WI38 (cell line): Measurements from ENCODE around the gene AS3MT.

Experiments
- H3K4me3 ChIP-seq: 2 replicates; pipeline ENCODE4 v1.5.1; 2011; ENCODE audit warnings: low read depth, mild to moderate bottlenecking, control low read depth, low read length
- TF ChIP-seq, protein P1 (sequence below): IDR thresholded peaks from 2 replicates; pipeline ENCODE4 v1.5.1; 2012; ENCODE audit warnings: low read depth, mild to moderate bottlenecking, control low read depth, low read length

The AS3MT gene

DNA sequence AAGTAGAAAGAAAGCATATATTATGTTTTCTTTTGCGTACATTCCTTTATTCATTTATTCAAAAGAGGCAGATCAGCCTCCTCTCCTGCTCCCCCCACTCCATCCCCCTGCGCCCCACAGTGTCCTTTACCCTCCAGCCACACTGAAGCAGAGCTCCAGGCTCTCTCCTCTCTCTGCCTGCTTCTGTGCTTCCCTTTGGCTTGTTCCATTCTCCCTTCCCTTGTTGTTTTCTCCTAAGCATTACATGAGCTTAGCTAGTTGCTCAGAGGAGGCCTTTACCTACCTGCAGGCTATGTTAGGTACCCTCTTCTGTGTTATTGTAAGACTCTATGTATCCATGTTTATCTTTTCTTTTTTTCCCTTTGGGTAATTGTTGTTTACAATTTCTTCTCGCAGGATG lies 76.2 kb downstream of the AS3MT start:
- TF ChIP-seq, protein P1, sequence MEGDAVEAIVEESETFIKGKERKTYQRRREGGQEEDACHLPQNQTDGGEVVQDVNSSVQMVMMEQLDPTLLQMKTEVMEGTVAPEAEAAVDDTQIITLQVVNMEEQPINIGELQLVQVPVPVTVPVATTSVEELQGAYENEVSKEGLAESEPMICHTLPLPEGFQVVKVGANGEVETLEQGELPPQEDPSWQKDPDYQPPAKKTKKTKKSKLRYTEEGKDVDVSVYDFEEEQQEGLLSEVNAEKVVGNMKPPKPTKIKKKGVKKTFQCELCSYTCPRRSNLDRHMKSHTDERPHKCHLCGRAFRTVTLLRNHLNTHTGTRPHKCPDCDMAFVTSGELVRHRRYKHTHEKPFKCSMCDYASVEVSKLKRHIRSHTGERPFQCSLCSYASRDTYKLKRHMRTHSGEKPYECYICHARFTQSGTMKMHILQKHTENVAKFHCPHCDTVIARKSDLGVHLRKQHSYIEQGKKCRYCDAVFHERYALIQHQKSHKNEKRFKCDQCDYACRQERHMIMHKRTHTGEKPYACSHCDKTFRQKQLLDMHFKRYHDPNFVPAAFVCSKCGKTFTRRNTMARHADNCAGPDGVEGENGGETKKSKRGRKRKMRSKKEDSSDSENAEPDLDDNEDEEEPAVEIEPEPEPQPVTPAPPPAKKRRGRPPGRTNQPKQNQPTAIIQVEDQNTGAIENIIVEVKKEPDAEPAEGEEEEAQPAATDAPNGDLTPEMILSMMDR = no peak

DNA sequence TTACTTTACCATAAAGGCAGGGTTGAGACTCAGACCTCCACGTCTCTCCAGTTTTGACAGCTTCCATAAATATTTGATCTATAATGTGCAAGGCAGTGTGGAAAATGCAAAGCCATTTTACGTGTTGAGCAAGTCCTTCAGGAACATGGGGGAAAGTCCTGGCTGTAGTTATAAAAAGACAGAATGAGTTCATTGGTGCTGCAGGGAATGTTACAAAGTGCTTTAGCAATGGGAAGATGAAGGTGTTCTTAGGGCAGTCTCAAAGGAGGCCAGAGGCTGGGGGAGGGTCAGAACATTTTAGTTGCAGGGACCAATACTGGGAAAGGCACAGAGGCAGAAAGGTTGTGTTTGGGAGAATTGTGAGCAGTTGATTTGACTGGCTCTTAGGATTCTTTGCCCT lies 76.7 kb downstream of the AS3MT start:
- TF ChIP-seq, protein P1 = no peak
- no peak overlapping the region for H3K4me3 ChIP-seq

More for the DNA sequence above, 76.2 kb downstream of the AS3MT start:
- no peak overlapping the region for H3K4me3 ChIP-seq

DNA sequence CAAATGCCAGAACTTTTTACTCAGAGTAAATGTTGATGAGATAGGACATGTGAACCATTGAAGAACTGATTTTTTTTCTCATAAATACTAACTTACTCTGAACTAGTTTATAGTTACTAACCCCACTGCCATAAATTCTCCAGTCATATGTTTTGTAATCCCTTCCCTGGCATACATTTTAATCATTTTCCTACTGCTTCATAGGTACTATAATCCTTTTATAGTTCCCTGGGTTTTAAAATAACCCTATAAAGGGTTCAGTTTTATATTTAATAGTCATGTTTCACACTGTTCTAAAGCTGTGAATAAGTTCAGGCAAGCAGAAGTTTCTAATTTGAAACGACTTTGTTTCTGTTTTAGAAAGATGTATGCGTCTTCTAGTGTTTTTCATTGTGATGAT lies 77.7 kb downstream of the AS3MT start:
- TF ChIP-seq, protein P1 = no peak
- H3K4me3 ChIP-seq = no peak overlapping the region

DNA sequence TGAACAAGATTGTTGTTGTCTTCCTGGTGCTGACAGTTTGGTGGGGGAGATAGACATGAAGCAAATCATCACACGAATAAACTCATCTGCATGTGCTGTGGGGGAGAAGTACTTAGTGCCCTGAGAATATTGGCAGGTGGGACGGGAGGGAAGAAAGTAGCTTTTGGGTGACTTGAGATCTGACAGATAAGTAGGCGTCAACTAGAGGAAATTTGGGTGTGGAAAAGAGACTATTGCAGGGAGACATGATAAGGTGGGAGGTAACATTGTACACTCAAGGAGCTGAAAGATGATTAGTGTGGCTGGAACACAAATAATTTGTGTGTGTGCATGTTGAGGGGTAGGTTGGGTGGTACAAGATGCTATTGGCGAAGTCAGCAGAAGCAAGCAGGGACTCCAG lies 78.9 kb downstream of the AS3MT start:
- no peak overlapping the region for H3K4me3 ChIP-seq
- TF ChIP-seq, protein P1 = no peak

DNA sequence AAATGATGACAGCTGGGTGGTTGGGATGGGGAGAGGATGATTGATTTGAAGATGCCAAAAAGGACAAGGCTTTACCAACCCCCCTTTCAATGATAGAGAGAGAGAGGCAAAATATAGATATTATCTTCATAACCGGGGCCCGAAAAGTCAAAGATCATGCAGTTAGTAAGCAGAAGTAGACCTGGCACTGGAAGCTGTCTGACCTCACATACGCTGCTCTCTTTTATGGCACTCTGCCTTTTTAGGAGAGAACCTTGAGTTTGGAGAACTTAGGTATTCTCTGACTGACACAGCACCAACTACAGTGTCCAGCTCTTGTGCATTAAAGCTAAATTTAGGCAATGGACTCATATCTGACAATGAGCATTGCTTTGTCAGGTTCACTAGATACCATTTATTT lies 79.5 kb downstream of the AS3MT start:
- TF ChIP-seq, protein P1 = no peak
- no peak overlapping the region for H3K4me3 ChIP-seq

DNA sequence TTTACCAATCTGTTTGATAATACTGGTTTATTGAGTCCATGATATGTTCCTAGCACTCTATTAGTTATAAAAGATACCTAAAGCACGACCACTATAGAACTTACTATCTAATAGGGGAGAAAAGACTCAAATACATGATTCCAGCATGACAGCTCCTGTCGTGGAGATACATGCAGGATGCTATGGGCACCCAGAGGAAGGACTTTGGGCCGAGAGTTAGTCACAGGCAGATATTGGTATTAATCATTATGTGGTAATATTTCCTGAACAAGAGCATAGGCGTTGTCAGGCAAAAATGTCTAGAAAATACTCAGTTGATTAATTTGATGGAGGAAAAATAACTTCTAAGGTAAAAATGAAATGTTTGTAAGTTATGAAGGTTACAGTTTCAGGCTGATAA lies 80.6 kb downstream of the AS3MT start:
- H3K4me3 ChIP-seq = no peak overlapping the region
- TF ChIP-seq, protein P1 = no peak

DNA sequence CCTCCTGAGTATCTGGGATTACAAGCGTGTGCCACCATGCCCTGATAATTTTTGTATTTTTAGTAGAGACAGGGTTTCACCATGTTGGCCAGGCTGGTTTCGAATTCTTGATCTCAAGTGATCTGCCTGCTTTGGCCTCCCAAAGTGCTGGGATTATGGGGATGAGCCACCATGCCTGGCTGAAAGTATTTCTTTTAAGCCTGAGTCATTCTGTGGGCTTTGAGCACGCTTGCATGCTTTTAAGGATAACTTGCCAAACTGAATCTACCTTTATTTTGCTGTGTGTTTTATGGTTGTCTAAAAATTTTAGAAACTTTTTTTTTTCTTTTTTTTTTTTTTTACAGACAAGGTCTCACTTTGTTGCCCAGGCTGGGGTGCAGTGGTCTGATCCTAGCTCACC lies 82.0 kb downstream of the AS3MT start:
- no peak overlapping the region for H3K4me3 ChIP-seq
- TF ChIP-seq, protein P1 = no peak
